H9 (cell line): ENCODE data around the gene TMPRSS2. TPM values are rescaled to one million over a fixed set of nuclear protein-coding genes. Genes with fewer than 3 reads are reported as not detected.

Experiments used
- DNase-seq: peaks from one replicate; pipeline ENCODE4 v3.0.0-alpha.2; 2017
- H2AFZ ChIP-seq: one replicate; pipeline ENCODE4 v1.6.1; 2013; ENCODE audit warnings: mild to moderate bottlenecking, low read length, control low read depth, moderate library complexity
- H2AK5ac ChIP-seq: 2 replicates; pipeline ENCODE4 v1.6.1; 2013; ENCODE audit warnings: low read length, control low read depth, mixed read lengths; ENCODE audit not compliant: insufficient read length
- H2BK120ac ChIP-seq: one replicate; pipeline ENCODE4 v1.6.1; 2013; ENCODE audit warnings: low read depth, mild to moderate bottlenecking, low read length, control low read depth, inconsistent platforms; ENCODE audit not compliant: poor library complexity, severe bottlenecking
- H2BK12ac ChIP-seq: 2 replicates; pipeline ENCODE4 v1.6.1; 2013; ENCODE audit warnings: low read length, control low read depth, mixed read lengths, low read depth; ENCODE audit not compliant: insufficient read length
- H2BK15ac ChIP-seq: 2 replicates; pipeline ENCODE4 v1.6.1; 2013; ENCODE audit warnings: low read depth, low read length, control low read depth
- H2BK20ac ChIP-seq: one replicate; pipeline ENCODE4 v1.6.1; 2013; ENCODE audit warnings: low read depth, mild to moderate bottlenecking, low read length, control low read depth, inconsistent platforms; ENCODE audit not compliant: poor library complexity, severe bottlenecking
- H2BK5ac ChIP-seq: 2 replicates; pipeline ENCODE4 v1.6.1; 2013; ENCODE audit warnings: low read length, control low read depth, mixed read lengths; ENCODE audit not compliant: insufficient read length
- H3K14ac ChIP-seq: 2 replicates; pipeline ENCODE4 v1.6.1; 2013; ENCODE audit warnings: low read length, control low read depth; ENCODE audit not compliant: insufficient read depth
- H3K18ac ChIP-seq: 2 replicates; pipeline ENCODE4 v1.6.1; 2013; ENCODE audit warnings: low read depth, mild to moderate bottlenecking, mixed read lengths, low read length, control low read depth; ENCODE audit not compliant: insufficient read length
- H3K23ac ChIP-seq: 2 replicates; pipeline ENCODE4 v1.6.1; 2013; ENCODE audit warnings: low read length, control low read depth, mixed read lengths, low read depth; ENCODE audit not compliant: insufficient read length
- H3K23me2 ChIP-seq: 2 replicates; pipeline ENCODE4 v1.6.1; 2013; ENCODE audit warnings: low read depth, mild to moderate bottlenecking, mixed read lengths, low read length, control low read depth; ENCODE audit not compliant: insufficient read length, poor library complexity, severe bottlenecking
- H3K27ac ChIP-seq: 2 replicates; pipeline ENCODE4 v1.5.1; 2013; ENCODE audit warnings: low read length, control low read depth, mixed read lengths, low read depth; ENCODE audit not compliant: insufficient read length
- H3K27me3 ChIP-seq: 2 replicates; pipeline ENCODE4 v1.6.1; 2013; ENCODE audit warnings: low read length, control low read depth, inconsistent platforms; ENCODE audit not compliant: insufficient read depth
- H3K4ac ChIP-seq: 2 replicates; pipeline ENCODE4 v1.6.1; 2013; ENCODE audit warnings: low read depth, mild to moderate bottlenecking, control low read depth, inconsistent platforms, low read length, moderate library complexity
- H3K4me1 ChIP-seq: 2 replicates; pipeline ENCODE4 v1.6.1; 2013; ENCODE audit warnings: low read length, control low read depth, inconsistent platforms; ENCODE audit not compliant: insufficient read depth
- H3K4me2 ChIP-seq: 2 replicates; pipeline ENCODE4 v1.6.1; 2013; ENCODE audit warnings: low read length, control low read depth, mixed read lengths; ENCODE audit not compliant: insufficient read length, insufficient read depth
- H3K56ac ChIP-seq: 2 replicates; pipeline ENCODE4 v1.6.1; 2013; ENCODE audit warnings: low read depth, mild to moderate bottlenecking, mixed read lengths, low read length, control low read depth; ENCODE audit not compliant: insufficient read length
- H3K79me1 ChIP-seq: 2 replicates; pipeline ENCODE4 v1.6.1; 2013; ENCODE audit warnings: low read depth, mild to moderate bottlenecking, moderate library complexity, low read length, control low read depth, inconsistent platforms; ENCODE audit not compliant: insufficient read depth, poor library complexity, severe bottlenecking
- H3K79me2 ChIP-seq: 2 replicates; pipeline ENCODE4 v1.6.1; 2013; ENCODE audit warnings: low read length, control low read depth, inconsistent platforms; ENCODE audit not compliant: insufficient read depth
- H3K9ac ChIP-seq: 2 replicates; pipeline ENCODE4 v1.6.1; 2013; ENCODE audit warnings: low read length, control low read depth, mixed read lengths; ENCODE audit not compliant: insufficient read length; ENCODE audit errors: extremely low read depth
- H3K9me3 ChIP-seq: one replicate; pipeline ENCODE4 v1.6.1; 2013; ENCODE audit warnings: low read depth, low read length, inconsistent platforms; ENCODE audit not compliant: control insufficient read depth
- H3T11ph ChIP-seq: one replicate; pipeline ENCODE4 v1.6.1; 2013; ENCODE audit warnings: mild to moderate bottlenecking, low read length, control low read depth, inconsistent platforms
- H4K20me1 ChIP-seq: one replicate; pipeline ENCODE4 v1.6.1; 2013; ENCODE audit not compliant: control insufficient read depth, insufficient read length, insufficient read depth
- H4K5ac ChIP-seq: 2 replicates; pipeline ENCODE4 v1.6.1; 2013; ENCODE audit warnings: low read depth, mild to moderate bottlenecking, mixed read lengths, low read length, control low read depth; ENCODE audit not compliant: insufficient read length
- H4K8ac ChIP-seq: replicated peaks from 2 replicates; pipeline ENCODE4 v1.6.1; 2013; ENCODE audit warnings: low read length, control low read depth, mixed read lengths, low read depth; ENCODE audit not compliant: insufficient read length
- H4K91ac ChIP-seq: 2 replicates; pipeline ENCODE4 v1.6.1; 2013; ENCODE audit warnings: low read depth, mild to moderate bottlenecking, moderate library complexity, mixed read lengths, low read length, control low read depth; ENCODE audit not compliant: insufficient read length
- H3K27ac Mint-ChIP-seq, 3 experiments: 2 replicates in 2 of 3; 3 replicates in 1 of 3; pipeline ENCODE4 v1.8.0; 2020 to 2021; ENCODE audit warnings: mixed read lengths in 3 of 3, mild to moderate bottlenecking in 1 of 3, moderate library complexity in 1 of 3
- H3K27me3 Mint-ChIP-seq: 2 replicates; pipeline ENCODE4 v1.8.0; 2021; ENCODE audit warnings: low read depth, mild to moderate bottlenecking, moderate library complexity, mixed read lengths
- H3K36me3 Mint-ChIP-seq, 3 experiments: 2 replicates in 2 of 3; 3 replicates in 1 of 3; pipeline ENCODE4 v1.8.0; 2020 to 2021; ENCODE audit warnings: low read depth in 3 of 3, mixed read lengths in 3 of 3; ENCODE audit not compliant: insufficient read depth in 1 of 3
- H3K4me1 Mint-ChIP-seq, 2 experiments: 2 replicates each; pipeline ENCODE4 v1.8.0; 2020; ENCODE audit warnings: mixed read lengths in 2 of 2
- H3K4me3 Mint-ChIP-seq, 2 experiments: 2 replicates in 1 of 2; 3 replicates in 1 of 2; pipeline ENCODE4 v1.8.0; 2020 to 2021; ENCODE audit warnings: mild to moderate bottlenecking in 2 of 2, mixed read lengths in 2 of 2, moderate library complexity in 1 of 2
- H3K9me3 Mint-ChIP-seq, 2 experiments: 2 replicates in 1 of 2; 3 replicates in 1 of 2; pipeline ENCODE4 v1.8.0; 2020; ENCODE audit warnings: mild to moderate bottlenecking in 2 of 2, mixed read lengths in 2 of 2, moderate library complexity in 1 of 2
- WGBS: extraction: QIAGEN DNeasy Blood & Tissue Kit; methylation state at CpG from one replicate; pipeline ENCODE4 v1.1.7; 2013; ENCODE audit warnings: missing lambda C conversion rate, low lambda C conversion rate, mixed read lengths; ENCODE audit not compliant: insufficient read length; ENCODE audit errors: extremely low coverage; 5-methylcytosine and 5-hydroxymethylcytosine counted together
- total RNA-seq: library from RNA; stranded (reverse); gene quantifications from 2 replicates; pipeline ENCODE4 v1.2.1, GENCODE V29; 2021
- TF ChIP-seq, protein P1 (sequence below): fragments of 200-600 bp; sonication (generic); conservative IDR thresholded peaks from 3 replicates; pipeline ENCODE4 v1.8.0; 2021; ENCODE audit warnings: antibody characterized with exemption, mild to moderate bottlenecking

TMPRSS2 gene
- total RNA-seq, 1 experiment from 2014 or later = 12.1 TPM

GRCh38 chr21:41520560-41521442 lies 12.8 kb upstream of the TMPRSS2 start:
- Histone ChIP-seq H3K4ac (no peak overlapping the region), H3T11ph (no peak overlapping the region), H2BK15ac (no peak overlapping the region), H3K23ac (no peak overlapping the region), H2AFZ (no peak overlapping the region), H3K27me3 (no peaks in the 10 kb centered on the region), H2BK5ac (no peak overlapping the region), H3K56ac (no peak overlapping the region), H3K14ac (no peak overlapping the region), H3K4me1 (no peaks in the 10 kb centered on the region), H3K9me3 (no peaks in the 10 kb centered on the region), H4K20me1 (no peaks in the 10 kb centered on the region), H2BK12ac (no peak overlapping the region), H2AK5ac (no peak overlapping the region), H3K79me1 (no peaks in the 10 kb centered on the region), H2BK120ac (no peak overlapping the region), H3K79me2 (no peaks in the 10 kb centered on the region), H3K4me2 (no peak overlapping the region), H3K9ac (no peak overlapping the region), H4K5ac (no peak overlapping the region), H3K18ac (no peak overlapping the region), H3K23me2 (no peaks in the 10 kb centered on the region), H4K8ac (no peak overlapping the region), H3K27ac (no peak overlapping the region), H4K91ac (no peak overlapping the region), H2BK20ac (no peak overlapping the region)
- TF ChIP-seq, protein P1, sequence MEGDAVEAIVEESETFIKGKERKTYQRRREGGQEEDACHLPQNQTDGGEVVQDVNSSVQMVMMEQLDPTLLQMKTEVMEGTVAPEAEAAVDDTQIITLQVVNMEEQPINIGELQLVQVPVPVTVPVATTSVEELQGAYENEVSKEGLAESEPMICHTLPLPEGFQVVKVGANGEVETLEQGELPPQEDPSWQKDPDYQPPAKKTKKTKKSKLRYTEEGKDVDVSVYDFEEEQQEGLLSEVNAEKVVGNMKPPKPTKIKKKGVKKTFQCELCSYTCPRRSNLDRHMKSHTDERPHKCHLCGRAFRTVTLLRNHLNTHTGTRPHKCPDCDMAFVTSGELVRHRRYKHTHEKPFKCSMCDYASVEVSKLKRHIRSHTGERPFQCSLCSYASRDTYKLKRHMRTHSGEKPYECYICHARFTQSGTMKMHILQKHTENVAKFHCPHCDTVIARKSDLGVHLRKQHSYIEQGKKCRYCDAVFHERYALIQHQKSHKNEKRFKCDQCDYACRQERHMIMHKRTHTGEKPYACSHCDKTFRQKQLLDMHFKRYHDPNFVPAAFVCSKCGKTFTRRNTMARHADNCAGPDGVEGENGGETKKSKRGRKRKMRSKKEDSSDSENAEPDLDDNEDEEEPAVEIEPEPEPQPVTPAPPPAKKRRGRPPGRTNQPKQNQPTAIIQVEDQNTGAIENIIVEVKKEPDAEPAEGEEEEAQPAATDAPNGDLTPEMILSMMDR = no peak
- no CpG with 5 or more reads among the region's 5 CpGs for WGBS
- Mint-ChIP-seq H3K36me3 (peaks cover 0 to 8% (median 2%) of the 10 kb centered on the region in 3 experiments; a peak in 4 of 7 replicates), H3K4me1 (no peaks in the 10 kb centered on the region), H3K9me3 (peaks cover 10 to 19% of the 10 kb centered on the region in 2 experiments), H3K4me3 (no peak overlapping the region), H3K27ac (no peak overlapping the region), H3K27me3 (no peaks in the 10 kb centered on the region; the same call in 1 of the 2 replicates)
- DNase-seq = no peak
